ENCODE measurements around the gene COLEC11.

Gene COLEC11

GRCh38 chr2:3692375-3692774 lies 97.5 kb downstream of the COLEC11 start:
- TF ChIP-seq, protein P1, sequence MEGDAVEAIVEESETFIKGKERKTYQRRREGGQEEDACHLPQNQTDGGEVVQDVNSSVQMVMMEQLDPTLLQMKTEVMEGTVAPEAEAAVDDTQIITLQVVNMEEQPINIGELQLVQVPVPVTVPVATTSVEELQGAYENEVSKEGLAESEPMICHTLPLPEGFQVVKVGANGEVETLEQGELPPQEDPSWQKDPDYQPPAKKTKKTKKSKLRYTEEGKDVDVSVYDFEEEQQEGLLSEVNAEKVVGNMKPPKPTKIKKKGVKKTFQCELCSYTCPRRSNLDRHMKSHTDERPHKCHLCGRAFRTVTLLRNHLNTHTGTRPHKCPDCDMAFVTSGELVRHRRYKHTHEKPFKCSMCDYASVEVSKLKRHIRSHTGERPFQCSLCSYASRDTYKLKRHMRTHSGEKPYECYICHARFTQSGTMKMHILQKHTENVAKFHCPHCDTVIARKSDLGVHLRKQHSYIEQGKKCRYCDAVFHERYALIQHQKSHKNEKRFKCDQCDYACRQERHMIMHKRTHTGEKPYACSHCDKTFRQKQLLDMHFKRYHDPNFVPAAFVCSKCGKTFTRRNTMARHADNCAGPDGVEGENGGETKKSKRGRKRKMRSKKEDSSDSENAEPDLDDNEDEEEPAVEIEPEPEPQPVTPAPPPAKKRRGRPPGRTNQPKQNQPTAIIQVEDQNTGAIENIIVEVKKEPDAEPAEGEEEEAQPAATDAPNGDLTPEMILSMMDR (IDR thresholded peaks at IDR 0.05) = no peak
- DNase-seq (ENCODE audit: low spot score) = no peak
- no peak overlapping the region for H3K27ac ChIP-seq

More at GRCh38 chr2:3692375-3692774, 97.5 kb downstream of the COLEC11 start:
- H3K4me3 ChIP-seq = no peak overlapping the region
